HK-2 (cell line): ENCODE data around the gene CCDC183.
"Not testable (repeated sequence)": the region's sequence is repeated elsewhere in the genome, so short reads cannot be mapped to it uniquely, and the experiment has no call there.

ENCODE experiments used
- DNase-seq: peaks from one replicate; pipeline ENCODE4 v3.0.0-alpha.2; 2018; ENCODE audit not compliant: unreplicated experiment

The CCDC183 gene

GRCh38 chr9:136838314-136839228 lies 42.4 kb downstream of the CCDC183 start:
- peak; percentile 50 for DNase-seq

- DNase-seq = peak; percentile 28
Observed at GRCh38 chr9:136839229-136840139, 43.3 kb downstream of the CCDC183 start.

GRCh38 chr9:136840140-136840876 lies 44.2 kb downstream of the CCDC183 start:
- peak; percentile 42 for DNase-seq

GRCh38 chr9:136840877-136841645 lies 44.9 kb downstream of the CCDC183 start:
- peak; percentile 87 for DNase-seq

- DNase-seq = not testable (repeated sequence)
Observed at GRCh38 chr9:136841646-136842379, 45.7 kb downstream of the CCDC183 start.

GRCh38 chr9:136842380-136842948 lies 46.3 kb downstream of the CCDC183 start, which contains the start of gene AJM1:
AJM1 (plus strand) TSS chr9:136842478; CDS start chr9:136844415, 1,937 bp downstream.
- DNase-seq = peak; percentile 76

GRCh38 chr9:136843159-136843800 lies 47.1 kb downstream of the CCDC183 start:
- not testable (repeated sequence) for DNase-seq

- DNase-seq = peak; percentile 30
Observed at GRCh38 chr9:136843801-136844740, 47.9 kb downstream of the CCDC183 start.

- no peak for DNase-seq
Observed at GRCh38 chr9:136844761-136845464, 48.8 kb downstream of the CCDC183 start.

- DNase-seq = no peak
Observed at GRCh38 chr9:136845465-136846260, 49.5 kb downstream of the CCDC183 start.

- no peak for DNase-seq
Observed at GRCh38 chr9:136846376-136847087, 50.4 kb downstream of the CCDC183 start.

- DNase-seq = peak; percentile 96
Observed at GRCh38 chr9:136847088-136847825, 51.1 kb downstream of the CCDC183 start.

- DNase-seq = peak; percentile 95
Observed at GRCh38 chr9:136847826-136848392, 51.8 kb downstream of the CCDC183 start.

- DNase-seq = peak; percentile 61
Observed at GRCh38 chr9:136848393-136849037, 52.4 kb downstream of the CCDC183 start.
